HG03159 (cell line): ENCODE results near the gene FUCA1.
A peak's percentile ranks its signal among the peaks of the same experiment; 100 is the strongest.
"Not testable (repeated sequence)": the region's sequence is repeated elsewhere in the genome, so short reads cannot be mapped to it uniquely, and the experiment has no call there.

Experiments
- ATAC-seq: cut with Tn5 transposase; IDR thresholded peaks from one replicate; pipeline ENCODE4 v1.9.1; 2021; ENCODE audit warnings: mild to moderate bottlenecking, moderate library complexity; ENCODE audit not compliant: unreplicated experiment

Gene FUCA1

GRCh38 chr1:23867895-23868556 is at the start of gene FUCA1:
Gene FUCA1 (minus strand): TSS chr1:23868290. CDS start chr1:23868286, 4 bp downstream.
- ATAC-seq: peak; percentile 92

GRCh38 chr1:23916209-23917131 is 48.4 kb upstream of the FUCA1 start:
- ATAC-seq: no peak

DNA sequence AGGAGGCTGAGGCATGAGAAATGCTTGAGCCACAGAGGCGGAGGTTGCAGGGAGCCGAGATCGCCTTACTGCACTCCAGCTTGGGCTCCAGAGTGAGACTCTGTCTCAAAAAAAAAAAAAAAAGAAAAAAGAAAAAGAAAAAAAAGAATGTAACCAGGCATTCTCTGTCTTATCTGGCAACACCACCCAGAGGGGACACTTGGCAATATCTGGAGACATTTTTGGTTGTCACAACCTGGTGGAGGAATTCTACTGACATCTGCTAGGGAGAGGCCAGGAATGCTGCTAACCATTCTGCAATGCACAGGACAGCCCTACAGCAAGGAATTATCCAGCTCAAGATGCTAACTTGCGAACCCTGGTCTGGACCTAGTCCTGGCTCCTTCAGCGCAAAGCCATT is 47.4 kb upstream of the FUCA1 start:
- no peak for ATAC-seq

DNA sequence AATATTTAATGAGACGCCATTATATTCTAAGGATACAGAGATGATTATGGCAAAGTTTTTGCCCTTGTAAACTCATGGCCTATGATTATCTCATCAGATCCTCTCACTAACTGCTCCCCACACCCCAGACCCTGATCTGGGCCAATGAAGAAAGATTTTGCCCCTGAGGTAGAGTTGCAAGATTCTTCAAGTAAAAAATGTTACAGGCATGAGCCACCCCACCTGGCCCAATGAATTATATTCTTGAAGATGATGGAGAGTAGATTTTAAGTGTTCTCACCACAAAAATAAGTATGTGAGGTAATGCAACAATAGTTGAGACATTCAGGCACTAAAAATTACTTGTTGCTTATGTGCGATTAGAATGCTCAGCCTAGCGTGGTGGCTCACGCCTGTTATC is 46.8 kb upstream of the FUCA1 start:
- ATAC-seq: no peak

DNA sequence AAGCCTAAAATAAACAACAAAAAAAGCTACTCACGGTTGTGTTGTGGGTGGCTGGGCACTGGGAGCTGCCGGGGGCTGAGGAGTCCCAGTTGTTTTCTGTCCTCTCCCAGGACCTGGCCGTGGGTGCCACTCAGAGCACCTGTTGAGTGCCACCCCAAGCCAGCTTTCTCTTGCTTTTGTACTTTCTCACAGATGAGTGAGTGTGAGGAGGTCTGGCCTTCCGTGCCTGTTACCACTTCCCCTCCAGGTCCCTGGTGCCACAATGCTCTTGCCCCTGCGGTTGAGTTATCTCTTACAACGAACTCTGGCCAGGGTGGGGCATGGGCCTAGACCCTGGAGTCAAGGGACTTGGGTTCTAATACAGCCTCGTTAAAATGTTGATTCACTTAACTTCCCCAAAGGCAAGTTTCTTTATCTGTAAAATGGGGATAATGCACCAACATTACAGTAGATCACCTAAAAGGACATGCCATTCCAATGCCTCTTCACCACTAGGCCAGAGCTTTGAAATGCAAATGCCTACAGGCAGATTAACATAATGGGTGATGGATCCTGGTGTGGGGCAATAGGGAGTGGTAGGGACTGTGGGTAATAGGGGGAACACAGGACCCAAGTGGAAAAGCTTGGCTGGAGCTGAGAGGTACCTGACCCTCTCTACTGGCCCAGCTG is 45.3 kb upstream of the FUCA1 start, which contains the start of gene CNR2:
Gene CNR2 (minus strand): TSS at position 151 of the 669 bp plus-strand sequence. CDS start 37,745 bp downstream, outside the sequence.
- no peak for ATAC-seq

DNA sequence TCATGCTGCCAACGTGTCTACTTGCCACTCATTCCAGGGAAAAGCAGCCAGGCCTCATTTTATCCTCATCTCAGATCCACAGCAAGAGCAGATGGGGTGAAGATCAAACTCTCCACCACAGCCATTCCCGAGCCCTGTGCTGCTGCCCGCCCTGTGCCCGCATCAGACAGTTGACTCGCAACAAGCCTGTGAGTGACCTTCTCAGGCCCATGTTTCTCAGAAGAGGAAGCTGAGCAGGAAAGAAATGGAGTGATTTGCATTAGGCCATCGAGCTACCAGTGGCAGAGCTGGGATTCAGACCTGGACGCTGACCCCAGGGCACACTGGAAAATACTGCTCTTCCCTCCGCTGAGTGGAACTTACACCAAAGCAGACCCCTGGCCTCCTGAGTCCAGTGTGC is 43.8 kb upstream of the FUCA1 start:
- ATAC-seq: no peak

- ATAC-seq: no peak
Measured at GRCh38 chr1:23910553-23911246, 42.6 kb upstream of the FUCA1 start.

DNA sequence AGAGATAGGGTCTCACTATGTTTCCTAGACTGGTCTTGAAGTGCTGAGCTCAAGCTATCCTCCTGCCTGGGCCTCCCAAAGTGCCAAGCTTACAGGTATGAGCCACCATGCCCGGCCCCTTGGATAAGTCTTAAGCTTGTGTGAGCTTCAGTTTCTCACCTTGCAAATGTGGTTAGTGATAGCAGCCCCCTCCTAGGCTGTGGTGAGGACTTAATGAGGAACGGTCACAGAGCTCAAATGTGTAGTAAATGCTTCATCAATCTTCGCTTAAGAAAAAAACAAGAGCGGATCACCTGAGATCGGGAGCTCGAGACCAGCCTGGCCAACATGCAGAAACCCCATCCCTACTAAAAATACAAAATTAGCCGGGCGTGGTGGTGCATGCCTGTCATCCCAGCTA is 42.1 kb upstream of the FUCA1 start:
- no peak for ATAC-seq

GRCh38 chr1:23909412-23909811 is 41.3 kb upstream of the FUCA1 start:
- ATAC-seq: no peak

DNA sequence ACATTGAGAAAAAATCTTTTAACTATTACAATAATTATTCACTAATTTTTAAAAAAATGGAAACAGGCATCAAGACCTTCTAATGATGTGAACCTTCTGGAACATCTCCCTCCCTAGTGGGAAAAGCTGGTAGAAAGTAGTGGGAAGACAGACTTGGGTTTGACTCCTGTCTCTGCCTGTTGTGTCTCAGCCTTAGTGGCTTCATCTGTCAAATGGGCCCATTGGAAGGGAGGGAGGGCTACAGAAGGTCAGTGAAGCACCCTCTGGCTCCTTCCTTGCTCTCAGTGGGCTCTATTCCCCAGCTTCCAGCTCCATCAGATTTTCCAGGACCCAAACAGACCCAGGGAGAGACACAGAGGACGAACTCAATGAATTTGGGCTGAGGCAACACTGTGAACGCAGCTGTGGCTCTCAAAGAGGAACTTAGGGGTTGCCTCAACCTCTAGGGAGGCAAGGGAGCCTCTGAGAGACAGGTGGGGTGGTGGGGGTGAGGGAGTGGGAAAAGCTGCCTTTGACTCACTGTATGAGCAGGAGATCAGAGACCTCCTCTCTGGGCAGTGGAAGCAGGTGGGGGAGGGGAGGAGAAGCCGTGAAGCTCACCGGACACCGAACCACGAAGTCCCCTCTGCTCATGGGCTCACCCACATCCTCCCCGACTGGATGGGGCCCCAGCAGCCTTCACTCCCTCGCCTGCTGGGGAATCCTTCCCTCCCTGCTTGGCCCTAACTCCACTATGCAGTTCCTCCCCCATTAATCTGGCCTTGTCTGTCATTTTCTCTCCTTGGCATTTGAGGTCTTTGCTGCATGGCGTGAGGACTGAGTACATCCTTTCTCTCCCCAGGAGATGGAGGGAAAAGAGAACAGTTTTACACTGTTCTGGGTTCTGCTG is 40.6 kb upstream of the FUCA1 start:
- ATAC-seq: peak; percentile 32

- no peak for ATAC-seq
Measured at GRCh38 chr1:23906731-23907130, 38.6 kb upstream of the FUCA1 start.

DNA sequence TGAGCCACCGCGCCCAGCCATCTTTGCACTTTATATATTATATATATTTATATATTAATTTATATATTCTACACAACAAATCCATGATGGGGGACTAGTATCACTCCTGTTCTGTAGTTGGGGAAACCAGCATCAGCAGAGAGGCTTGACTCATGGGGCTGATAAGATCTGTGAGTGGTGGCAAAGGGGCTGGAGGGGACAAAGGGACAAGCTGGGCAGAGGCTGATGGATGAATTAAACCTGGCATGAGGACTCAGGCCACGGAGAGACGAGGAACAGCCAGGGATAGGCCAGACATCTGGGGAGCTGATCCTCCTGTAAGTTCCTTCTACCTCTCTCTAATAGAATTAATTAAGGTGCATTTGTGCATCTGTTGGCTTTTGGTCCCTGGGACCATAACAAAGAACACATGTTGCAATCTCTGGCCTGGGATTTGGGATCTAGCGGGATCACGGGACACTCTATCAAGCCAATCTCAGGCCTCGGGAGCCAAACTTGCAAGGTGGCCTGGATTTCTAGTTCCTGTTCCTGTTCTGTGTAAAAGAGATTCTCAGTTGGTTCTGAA is 37.5 kb upstream of the FUCA1 start:
- ATAC-seq: no peak

DNA sequence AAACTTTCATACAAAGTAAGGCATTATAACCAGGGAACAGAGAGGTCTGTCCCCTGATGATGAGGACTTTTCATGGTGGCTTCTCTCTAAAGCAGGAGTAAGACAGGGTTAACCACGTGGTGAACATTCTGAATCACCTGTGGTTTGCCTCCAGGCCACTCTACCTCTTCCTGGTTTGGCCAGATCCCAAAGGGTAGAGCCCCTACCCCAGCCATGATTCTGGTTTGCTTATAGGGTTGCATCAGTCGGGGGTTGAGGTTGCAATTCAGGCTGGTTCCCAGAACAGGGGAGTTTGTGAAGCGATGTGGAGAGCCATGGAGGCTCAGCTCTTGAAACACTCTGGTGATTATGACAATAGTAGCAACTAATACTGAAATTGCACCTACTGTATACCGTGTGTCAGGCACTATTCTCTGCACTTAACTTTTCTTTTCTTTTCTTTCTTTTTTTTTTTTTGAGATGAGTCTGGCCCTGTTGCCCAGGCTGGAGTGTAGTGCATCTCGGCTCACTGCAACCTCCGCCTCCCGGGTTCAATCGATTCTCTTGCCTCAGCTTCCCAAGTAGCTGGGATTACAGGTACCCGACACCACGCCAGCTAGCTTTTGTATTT is 36.8 kb upstream of the FUCA1 start:
- no peak for ATAC-seq

- ATAC-seq: no peak
Measured at GRCh38 chr1:23903754-23904153, 35.7 kb upstream of the FUCA1 start.

DNA sequence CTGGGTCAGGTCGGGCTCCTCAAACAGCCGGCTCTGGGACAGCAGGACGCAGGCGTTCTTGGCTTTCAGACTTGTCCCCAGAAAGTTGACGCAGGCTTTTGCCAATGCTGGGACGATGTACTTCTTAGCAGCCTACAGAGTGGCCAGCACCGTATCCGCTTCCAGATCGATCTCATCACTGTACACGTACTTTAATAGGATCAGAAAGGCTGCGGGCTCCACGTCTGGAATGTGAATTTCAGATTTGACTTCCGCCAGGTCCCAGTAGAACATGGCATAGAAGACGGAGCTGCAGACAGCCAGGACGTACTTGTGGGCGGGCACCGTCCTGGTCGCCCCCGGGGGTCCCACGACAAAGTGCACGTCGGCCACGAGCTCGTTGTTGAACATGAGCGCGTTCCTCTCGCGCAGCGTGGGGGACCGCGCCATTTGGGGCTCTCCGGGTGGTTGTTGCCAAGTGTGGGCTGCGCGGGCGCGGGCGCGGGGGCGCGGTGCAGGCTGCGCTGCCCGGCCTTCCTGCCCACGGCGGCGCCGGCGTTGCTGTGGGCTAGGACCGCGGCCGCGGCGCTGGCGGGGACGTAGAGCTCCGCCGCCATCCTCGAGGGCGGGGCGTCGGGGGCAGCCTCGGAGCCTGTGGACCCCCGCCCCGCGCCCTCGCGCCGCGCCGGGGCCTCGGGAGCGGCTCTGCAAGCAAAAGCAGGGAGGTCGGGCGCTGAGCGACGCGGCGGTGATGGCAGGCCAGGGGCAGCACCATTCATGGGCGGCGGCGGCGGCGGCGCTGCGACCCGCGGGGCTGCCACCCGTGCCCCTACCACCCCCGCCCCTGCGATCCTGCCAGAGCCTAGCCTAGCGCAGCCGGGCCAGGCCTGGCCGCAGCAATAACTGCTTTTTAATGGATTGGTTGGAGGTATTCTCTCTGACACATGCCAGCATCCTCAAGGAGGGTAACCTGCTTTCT is 34.5 kb upstream of the FUCA1 start:
- no peak for ATAC-seq

- not testable (repeated sequence) for ATAC-seq
Measured at GRCh38 chr1:23900017-23900416, 31.9 kb upstream of the FUCA1 start.

DNA sequence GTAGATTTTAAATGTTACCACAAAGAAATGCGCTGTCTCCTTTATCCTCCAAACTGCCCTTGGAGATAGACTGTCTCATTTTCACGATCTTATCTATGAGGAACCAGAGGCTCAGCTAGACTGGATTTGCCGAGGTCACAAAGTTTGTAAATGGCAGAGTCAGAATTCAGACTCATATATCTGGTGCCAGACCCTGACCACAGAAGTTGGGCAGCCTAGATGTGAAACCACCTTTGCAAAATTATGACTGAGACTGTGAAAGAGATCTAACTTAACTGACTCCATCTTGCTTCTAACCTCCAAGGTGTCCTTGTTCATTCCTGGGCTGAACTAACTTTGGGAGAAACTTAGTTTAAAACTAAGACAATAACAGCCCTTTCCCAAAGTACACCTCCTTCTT is 31.0 kb upstream of the FUCA1 start:
- ATAC-seq: no peak

- ATAC-seq: no peak
Measured at GRCh38 chr1:23897083-23897482, 29.0 kb upstream of the FUCA1 start.
